NCI-H2081 treated with DMSO at 0.1 percent for 48 hours (cell line): Measurements from ENCODE around the gene SREK1.
"Not testable (repeated sequence)": the region's sequence is repeated elsewhere in the genome, so short reads cannot be mapped to it uniquely, and the experiment has no call there.

Experiments used
- DNase-seq: peaks from one replicate; lab custom pipeline; 2025; lab: John Stamatoyannopoulos, UW

Gene SREK1, protein sequence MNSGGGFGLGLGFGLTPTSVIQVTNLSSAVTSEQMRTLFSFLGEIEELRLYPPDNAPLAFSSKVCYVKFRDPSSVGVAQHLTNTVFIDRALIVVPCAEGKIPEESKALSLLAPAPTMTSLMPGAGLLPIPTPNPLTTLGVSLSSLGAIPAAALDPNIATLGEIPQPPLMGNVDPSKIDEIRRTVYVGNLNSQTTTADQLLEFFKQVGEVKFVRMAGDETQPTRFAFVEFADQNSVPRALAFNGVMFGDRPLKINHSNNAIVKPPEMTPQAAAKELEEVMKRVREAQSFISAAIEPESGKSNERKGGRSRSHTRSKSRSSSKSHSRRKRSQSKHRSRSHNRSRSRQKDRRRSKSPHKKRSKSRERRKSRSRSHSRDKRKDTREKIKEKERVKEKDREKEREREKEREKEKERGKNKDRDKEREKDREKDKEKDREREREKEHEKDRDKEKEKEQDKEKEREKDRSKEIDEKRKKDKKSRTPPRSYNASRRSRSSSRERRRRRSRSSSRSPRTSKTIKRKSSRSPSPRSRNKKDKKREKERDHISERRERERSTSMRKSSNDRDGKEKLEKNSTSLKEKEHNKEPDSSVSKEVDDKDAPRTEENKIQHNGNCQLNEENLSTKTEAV

DNA sequence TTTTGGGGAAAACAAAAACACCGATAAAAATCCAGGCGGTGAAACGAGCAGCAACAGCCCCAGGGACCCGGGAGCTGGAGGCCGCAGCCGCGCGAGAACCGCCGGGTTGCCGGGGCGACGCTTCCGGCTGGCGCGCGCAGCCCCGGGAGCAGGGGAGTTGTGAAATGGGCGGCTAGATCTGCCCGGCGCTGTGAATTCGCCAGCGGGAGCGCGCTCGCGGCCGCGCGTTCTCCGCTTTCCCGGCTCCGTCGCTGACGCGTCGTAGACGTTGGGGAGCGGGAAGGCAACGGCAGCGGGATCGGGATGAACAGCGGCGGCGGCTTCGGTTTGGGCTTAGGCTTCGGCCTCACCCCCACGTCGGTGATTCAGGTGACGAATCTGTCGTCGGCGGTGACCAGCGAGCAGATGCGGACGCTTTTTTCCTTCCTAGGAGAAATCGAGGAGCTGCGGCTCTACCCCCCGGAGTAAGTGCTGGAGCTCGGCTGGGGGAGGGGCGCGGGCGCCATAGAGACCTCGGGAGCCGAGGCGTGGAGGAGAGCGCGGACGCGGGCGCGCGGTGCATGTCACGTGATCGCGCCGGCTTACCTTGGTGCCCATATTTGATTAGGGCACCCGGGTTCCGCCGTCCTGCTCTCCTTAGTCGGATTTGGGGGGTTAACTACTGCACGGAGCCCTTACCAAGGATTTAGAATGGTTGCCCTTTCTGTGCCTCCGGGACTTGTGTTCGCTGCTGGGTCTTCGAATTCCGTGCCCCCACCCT is at the start of gene SREK1:
Gene SREK1, plus strand, starts transcription at position 227 of the 760 bp plus-strand sequence. Its CDS starts 77 bp downstream, at position 304.
- DNase-seq = peak; percentile 47

DNA sequence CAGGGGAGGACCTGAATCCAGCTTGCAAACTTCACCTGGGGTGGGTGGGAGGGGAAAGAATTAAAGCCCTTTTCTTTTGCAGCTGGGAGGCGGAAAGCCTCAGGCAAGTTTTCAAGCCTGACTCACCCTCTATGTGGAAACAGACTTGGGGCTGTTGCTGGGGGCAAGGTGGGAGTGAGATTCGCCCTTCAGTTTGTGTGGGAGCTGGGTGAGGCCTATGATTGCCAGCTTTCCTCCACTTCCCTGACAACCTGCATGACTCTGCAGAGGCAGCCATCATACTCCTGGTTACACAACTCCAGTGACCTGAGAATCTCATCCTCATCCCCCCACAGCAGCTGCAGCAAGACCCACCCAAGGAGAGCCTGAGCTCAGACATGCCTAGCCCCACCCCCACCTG is 43.2 kb upstream of the SREK1 start:
- no peak for DNase-seq

DNA sequence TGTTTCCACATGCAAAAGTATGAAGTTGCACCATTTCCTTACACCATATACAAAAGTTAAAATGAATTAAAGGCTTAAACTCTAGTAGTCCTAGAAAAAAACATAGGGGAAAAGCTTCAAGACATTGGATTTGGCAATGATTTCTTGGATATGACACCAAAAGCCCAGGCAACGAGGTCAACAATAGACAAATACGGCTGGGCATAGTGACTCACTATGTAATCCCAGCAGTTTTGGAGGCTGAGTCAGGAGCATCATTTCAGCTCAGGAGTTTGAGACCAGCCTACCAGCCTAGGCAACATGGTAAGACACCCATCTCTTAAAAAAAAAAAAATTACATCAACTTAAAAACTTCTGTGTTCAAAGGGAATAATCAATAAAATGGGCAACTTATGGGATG is 30.9 kb upstream of the SREK1 start:
- no peak for DNase-seq

DNA sequence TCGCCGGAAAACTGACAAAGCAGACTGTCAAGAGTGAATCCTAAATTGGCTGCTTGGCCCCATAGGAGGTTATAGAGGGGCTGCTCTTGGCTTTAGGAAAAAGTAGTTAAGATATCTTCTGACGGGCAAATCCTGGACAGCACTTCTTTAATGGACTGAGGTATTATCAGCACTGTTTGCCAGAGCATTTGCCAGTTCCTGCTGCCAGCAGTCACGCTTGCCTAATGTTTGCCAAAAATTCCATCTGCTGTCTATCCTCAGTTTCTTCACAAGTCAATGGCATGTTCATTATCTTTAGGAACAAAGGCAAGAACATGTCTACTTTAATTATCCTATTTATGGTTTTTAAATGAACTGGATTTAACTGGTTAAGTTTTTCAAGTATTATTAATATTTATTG is 25.8 kb upstream of the SREK1 start:
- no peak for DNase-seq

DNA sequence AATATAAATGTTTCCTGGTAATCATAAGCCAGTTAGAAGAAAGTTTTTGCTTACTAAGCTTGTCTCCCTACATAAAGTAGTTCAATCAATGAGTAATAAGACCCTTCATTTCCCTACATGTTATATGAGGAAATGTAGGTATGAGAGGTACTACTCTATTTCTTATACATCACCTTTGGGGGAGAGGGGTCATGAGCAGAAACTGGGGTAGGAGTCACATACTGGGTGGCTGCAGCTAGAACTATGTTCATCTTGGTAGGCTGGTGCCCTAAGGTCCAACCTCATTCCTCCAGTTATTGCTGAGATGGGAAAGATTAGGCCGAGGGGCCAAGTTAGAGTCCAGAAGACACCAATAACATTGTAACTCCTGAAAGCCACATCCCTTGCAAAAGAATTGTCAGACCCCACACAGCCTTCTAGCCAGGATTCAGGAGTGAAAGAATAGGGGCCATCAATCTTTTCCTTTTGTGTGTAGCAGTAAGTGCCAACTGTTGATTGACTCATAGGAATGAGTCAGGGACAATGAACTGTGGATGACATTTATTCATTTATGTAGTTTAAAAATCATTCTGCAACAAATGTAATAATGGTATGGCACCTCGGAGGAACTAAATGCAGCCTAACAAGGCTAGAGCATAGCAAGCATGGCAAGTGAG is 21.6 kb upstream of the SREK1 start:
- DNase-seq = no peak

DNA sequence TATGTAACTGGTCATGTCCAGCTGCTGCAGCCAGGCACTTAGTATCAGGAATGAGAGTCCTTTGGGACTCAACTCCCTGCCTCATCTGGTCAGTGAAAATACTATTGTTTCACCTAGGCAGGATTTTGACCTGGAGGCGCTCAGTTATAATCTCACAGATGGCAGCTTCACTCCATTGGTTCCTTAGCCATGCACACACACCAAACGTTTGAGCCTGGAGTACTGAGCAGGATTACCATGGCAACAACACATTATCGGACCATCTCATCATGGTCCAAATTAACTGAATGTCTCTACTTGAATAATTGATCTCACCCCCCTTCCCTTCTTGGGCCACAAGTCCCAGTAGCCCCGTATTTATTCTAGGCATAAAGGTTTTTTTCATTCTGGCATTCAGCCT is 15.0 kb upstream of the SREK1 start:
- no peak for DNase-seq

DNA sequence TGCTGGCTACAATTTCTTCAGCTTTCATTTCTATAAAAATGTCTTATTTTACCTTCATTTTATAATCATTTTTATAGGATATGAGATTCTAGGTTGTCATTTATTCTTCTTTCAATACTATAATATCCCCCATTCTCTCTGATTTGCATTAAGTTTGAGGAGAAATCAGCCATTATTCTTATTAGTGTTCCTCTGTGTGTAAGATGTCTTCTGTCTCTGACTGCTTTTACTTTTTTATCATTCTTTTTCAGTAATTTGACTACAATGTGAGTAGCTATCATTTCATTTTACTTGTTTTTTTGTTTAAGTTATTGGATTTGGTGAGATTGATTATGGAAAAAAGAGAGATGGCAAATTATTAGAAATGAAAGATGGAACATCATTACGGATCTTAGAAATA is 13.6 kb upstream of the SREK1 start:
- no peak for DNase-seq

DNA sequence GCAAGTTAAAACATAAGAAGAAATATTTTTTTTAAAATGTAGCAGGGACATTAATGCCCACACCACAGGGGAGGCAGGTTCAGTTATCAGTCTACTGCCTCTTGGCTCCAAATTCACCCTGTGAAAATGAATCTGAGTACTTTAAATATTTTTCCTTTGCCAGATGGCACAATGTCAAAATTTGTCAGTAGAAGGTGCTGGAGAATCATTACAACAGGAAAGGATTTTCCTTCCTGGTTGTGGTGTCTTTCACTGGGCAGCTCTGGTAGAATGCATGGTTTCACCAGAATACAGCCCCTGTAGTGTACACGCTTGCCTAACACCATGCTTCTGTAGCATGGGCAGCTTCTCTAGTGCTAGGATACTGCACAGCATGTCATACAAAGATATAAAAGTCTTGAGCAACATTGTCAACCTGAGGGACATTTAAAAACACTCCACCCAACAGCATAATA is 9.7 kb upstream of the SREK1 start:
- no peak for DNase-seq

DNA sequence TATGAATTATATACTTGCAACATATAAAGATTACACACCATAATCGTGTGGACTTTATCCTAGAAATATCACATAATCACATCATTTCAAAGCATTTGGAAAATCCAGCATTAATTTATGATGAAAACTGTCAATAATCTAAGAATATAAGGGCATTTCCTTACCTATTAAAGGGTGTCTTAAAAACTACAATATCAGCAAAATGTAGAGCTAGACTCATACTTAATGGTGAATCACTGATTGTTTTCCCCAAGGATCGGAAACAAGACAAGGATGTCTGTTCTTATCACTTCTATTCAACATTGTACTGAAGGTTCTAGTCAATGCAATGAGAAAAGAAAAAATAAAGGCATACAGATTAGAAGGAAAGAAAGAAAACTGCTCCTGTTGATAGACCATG is 8.0 kb upstream of the SREK1 start:
- no peak for DNase-seq

DNA sequence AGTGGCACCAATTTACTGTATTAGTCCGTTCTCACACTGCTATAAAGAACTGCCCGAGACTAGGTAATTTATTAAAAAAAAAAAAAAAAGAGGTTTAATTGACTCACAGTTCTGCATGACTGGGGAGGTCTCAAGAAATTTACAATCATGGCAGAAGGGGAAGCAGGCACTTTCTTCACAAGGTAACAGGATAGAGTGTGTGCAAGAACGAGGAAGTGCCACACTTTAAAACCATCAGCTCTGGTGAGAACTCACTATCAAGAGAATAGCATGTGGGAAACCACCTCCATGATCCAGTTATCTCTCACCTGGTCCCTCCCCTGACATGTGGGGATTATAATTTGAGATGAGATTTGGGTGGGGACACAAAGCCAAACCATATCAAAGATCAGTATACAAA is 7.2 kb upstream of the SREK1 start:
- DNase-seq = not testable (repeated sequence)

DNA sequence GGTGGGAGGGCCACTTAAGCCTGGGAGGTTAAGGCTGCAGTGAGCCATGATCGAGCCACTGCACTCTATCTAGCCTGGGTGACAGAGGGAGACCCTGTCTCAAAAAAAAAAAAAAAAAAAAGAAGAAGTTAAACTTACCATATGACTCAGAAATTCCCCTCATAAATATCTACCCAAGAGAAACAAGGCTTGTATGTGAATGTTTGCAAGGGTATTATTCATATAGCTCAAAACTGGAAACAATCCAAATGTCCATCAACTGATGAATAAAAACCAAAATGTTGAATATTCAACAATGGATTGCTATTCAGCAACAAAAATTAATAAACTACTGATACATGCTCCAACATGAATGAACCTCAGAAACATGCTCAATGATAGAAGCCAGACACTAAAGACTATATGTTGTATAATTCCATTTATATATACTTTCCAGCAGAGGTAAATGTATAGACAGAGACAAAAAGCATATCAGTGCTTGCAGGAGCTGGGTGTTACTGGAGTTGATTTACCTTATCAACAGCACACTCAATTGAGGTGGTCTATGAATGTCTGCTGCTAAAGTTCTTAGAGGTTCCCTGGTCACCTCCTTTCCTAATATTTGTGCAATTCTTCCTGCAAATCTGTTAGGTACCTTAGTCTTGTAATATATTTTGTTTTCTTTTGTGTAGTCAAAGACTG is 5.3 kb upstream of the SREK1 start:
- no peak for DNase-seq

DNA sequence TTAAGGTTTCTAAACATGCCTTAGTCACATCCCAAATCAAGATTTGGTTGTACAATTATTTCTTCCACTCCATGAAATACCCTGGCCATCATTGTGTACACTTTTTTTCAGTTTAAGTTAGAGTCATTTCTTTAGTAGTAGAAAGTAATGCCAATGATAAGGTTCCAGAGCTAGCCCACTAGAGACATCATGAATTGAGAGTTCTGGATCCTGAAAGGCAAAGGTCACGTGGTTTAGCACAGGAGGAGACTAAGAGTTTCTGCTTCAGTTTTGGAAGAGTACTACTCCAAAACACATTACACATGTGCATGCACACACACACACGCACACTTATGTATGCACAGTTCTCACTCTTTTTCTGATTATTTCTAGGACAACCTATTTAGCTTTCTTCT is 4.8 kb upstream of the SREK1 start:
- DNase-seq = no peak

DNA sequence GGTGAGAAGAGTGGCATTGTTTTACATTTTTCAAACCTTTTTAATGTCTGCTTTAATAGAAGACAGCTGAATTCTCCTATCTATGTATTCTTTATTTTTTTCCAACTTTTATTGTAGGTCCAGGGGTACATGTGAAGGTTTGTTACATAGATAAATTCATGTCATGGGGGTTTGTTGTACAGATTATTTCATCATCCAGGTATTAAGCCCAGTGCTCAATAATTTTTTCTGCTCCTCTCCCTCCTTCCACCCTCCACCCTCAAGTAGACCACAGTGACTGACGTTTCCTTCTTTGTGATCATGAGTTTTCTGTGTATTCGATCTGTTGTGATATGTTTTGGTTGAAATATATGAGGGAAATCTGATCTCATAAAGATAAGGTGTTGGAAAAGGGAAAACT is 1.7 kb upstream of the SREK1 start:
- DNase-seq = no peak

DNA sequence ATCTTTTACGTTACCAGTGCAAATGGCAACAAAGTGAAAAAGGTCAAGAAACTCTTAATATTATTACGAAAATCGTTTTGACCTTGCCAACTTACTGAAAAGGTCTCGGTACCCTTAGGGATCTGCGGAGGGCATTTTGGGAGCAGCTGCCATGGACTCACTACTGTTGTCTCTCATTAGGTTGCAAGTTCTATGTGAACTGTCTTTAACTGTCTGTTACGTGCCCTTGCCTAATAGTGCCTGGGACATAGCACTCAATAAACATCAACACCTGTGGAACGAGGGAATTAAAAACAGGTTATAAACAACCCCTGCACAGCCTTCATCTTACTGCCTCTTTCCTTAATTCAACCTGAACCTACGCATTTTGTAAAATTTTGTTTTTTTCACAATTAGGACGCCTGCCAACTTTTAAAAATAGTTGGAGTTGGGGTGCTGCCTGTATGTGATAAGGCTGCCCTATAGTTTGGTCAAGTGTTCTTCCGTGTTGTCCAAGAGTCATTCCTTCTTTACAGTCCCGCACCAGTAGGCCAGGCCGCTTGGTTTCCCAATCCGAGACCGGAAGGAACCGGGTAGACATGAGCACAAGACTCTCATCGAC is 527 bp upstream of the SREK1 start:
- no peak for DNase-seq

DNA sequence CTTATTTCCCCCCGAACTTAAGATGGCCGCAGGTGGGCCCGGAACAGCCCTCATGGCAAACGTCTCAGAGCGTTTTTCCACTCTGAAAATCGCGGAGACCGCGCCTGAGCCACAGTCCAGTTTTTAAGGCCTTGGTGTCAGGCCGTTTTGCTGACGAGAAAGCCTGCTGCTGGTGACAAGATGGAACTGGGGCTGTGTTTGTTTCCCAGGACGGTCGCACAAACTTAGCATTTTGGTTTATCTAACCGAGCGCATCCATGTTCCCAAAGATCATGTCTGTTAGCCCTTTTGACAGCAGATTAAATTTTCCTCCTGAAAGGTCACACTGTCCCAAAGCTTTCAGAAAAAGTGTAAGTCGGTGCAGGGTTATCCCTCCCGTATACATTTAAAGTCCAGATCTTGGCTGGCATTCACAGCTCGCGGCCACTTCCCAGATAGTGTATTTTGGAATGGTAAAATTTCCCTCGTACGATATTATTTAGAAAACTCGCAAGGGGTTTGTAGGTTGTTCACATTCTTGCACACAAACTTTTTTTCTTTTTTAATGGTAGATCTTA is 812 bp downstream of the SREK1 start:
- no peak for DNase-seq

DNA sequence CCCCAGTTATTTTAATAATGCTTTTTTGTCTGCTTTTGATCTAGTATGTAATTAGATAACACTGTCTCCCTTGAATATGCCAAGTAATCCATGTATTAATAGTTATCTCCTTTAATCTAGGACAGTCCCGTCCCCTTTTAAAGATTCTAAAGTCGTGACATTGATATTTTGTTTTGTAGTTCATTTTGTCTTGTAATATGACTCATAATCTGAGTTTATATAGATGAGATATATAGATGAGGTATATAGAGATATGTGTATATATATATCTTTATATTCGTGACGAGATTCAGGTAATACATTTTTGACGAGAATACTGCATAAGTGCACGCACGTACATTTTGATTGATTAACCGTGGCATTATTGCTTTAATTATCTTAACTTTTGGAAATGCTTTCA is 1.6 kb downstream of the SREK1 start:
- no peak for DNase-seq

DNA sequence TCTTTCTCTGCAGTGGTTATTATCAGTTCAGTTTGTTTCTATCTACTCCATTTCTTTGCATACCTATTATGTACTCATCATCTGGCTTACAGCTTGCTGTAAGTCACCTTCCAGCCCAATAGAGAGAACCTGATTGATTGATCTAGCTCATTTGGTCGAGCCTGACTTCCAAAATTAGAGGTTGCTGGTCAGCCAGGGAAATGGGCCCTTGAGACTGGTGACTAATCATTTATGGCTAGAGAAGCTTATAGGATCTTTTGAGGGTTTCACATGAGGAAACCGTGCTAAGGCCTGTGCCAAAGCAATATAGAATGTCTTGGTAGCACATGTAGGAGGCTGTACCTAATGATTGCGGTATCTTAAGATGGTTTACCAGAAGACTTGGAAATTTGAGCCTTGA is 5.8 kb downstream of the SREK1 start:
- DNase-seq = no peak

DNA sequence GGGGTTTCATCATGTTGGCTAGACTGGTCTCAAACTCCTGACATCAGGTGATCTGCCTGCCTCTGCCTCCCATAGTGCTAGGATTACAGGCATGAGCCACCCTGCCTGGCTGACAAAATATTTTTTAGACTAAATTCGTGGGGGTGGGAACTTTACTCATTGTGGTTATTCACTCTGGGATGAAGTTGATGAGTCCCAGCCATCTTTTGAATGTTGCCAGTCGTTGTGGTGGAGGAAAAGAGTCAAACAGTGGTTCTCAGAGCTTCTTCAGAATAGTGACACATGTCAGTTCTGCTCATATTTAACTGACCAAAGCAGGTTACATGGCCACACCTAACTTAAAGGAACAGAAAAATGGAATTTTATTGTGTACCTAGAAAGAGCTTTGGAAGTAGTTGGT is 6.9 kb downstream of the SREK1 start:
- DNase-seq = no peak

DNA sequence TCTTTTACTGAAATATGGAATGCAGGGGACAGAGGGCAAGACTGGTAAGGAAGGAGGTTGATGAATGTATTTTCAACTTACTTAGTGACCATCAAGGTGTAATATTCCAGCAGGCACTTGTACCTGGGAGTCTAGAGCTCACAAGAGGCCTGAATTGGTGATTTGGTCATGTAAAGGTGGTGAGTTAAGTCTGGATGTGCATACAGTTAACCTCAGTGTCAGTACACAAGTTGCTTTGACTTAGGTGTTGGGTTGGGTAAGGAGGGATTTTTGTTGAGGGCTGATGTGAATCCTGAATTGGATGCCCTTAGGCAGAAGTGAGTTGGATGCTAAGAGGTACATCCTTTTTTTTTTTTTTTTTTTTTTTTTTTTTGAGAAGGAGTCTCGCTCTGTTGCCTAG is 7.4 kb downstream of the SREK1 start:
- DNase-seq = no peak

DNA sequence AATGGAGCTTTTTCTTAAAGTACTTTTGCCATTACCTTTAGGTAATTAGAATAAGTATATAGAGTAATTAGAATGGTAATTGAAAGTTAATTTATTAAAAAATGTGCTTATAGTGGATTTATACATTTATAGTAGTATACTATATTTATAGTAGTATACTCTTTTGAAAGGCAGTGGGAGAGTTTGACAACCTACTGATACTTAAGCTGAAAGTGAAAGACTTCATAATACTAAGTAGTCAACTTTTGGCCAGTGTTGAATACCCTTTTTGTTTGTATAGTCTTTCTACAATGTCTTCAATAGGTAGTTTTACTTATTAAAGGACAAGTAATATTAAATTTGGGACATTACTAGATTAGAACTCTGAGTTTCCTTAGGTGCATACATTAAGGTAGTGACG is 12.9 kb downstream of the SREK1 start:
- DNase-seq = no peak

DNA sequence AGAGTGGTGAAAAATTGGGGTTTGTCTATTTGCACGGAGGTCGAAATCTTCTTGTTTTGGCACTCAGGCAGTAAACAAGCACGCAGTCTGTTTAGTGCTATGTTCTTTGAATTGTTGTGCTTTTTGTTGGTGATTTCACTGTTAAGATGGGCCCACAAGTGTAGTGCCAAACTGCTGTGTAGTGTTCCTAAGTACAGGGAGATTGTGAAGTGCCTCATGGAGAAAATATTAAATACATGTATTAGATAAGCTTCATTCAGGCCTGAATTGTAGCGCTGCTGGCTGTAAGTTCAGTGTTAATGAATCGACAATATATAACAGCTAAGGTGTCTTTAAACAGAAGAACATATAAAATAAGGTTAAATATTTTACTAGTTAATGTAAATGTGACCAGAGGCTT is 17.3 kb downstream of the SREK1 start:
- DNase-seq = no peak
